GM19351 (cell line): ENCODE data around the gene HIF1A.

Experiments
- ATAC-seq: cut with Tn5 transposase; IDR thresholded peaks from one replicate; pipeline ENCODE4 v1.9.1; 2021; ENCODE audit warnings: mild to moderate bottlenecking, moderate library complexity; ENCODE audit not compliant: unreplicated experiment

HIF1A gene

GRCh38 chr14:61769893-61770292 lies 74.6 kb downstream of the HIF1A start:
- ATAC-seq: no peak

GRCh38 chr14:61774861-61775260 lies 79.5 kb downstream of the HIF1A start:
- no peak for ATAC-seq

- ATAC-seq: no peak
Measured at GRCh38 chr14:61780125-61780524, 84.8 kb downstream of the HIF1A start.

- ATAC-seq: no peak
Measured at GRCh38 chr14:61797309-61797708, 102.0 kb downstream of the HIF1A start.
